SK-N-SH treated with all-trans-retinoic acid at 6 μM for 48 hours (cell line): ENCODE measurements around the gene COL4A1.

ENCODE experiments used
- ARNTL ChIP-seq: fragments of 450-650 bp; formaldehyde crosslinking; IDR thresholded peaks from 2 replicates; pipeline ENCODE4 v1.5.0; 2020; ENCODE audit warnings: low read depth, mild to moderate bottlenecking, moderate library complexity, borderline replicate concordance
- CREB5 ChIP-seq: fragments of 250-450 bp; sonication (Bioruptor Pico); IDR thresholded peaks from 2 replicates; pipeline ENCODE4 v1.5.1; 2020; ENCODE audit warnings: low read depth, mild to moderate bottlenecking, moderate library complexity
- CSRNP3 ChIP-seq: fragments of 250-450 bp; sonication (Bioruptor Pico); IDR thresholded peaks from 2 replicates; pipeline ENCODE4 v1.5.1; 2021; ENCODE audit warnings: mild to moderate bottlenecking, moderate library complexity
- ISL1 ChIP-seq: fragments of 250-450 bp; sonication (Bioruptor Pico); IDR thresholded peaks from 2 replicates; pipeline ENCODE4 v2.1.2; 2022; ENCODE audit warnings: mild to moderate bottlenecking, moderate library complexity
- POU6F1 ChIP-seq: fragments of 250-450 bp; sonication (Bioruptor Pico); IDR thresholded peaks from 2 replicates; pipeline ENCODE4 v1.8.0; 2021; ENCODE audit warnings: low read depth, mild to moderate bottlenecking, moderate library complexity, borderline replicate concordance
- PPARA ChIP-seq: fragments of 250-450 bp; sonication (Bioruptor Pico); IDR thresholded peaks from 2 replicates; pipeline ENCODE4 v1.5.0; 2020; ENCODE audit warnings: mild to moderate bottlenecking, borderline replicate concordance
- RARB ChIP-seq: fragments of 250-450 bp; sonication (Bioruptor Pico); IDR thresholded peaks from 2 replicates; pipeline ENCODE4 v1.8.0; 2021; ENCODE audit warnings: mild to moderate bottlenecking, moderate library complexity
- SNAI2 ChIP-seq: fragments of 250-450 bp; sonication (Bioruptor Pico); IDR thresholded peaks from 2 replicates; pipeline ENCODE4 v1.5.0; 2020; ENCODE audit warnings: mild to moderate bottlenecking, moderate library complexity
- TOX ChIP-seq: fragments of 250-450 bp; sonication (Bioruptor Pico); IDR thresholded peaks from 2 replicates; pipeline ENCODE4 v1.8.0; 2021; ENCODE audit warnings: mild to moderate bottlenecking, moderate library complexity, borderline replicate concordance
- ZFP3 ChIP-seq: fragments of 250-450 bp; sonication (Bioruptor Pico); IDR thresholded peaks from 2 replicates; pipeline ENCODE4 v1.5.0; 2020; ENCODE audit warnings: mild to moderate bottlenecking, moderate library complexity
- ZFP30 ChIP-seq: fragments of 450-650 bp; formaldehyde crosslinking; IDR thresholded peaks from 2 replicates; pipeline ENCODE4 v1.5.0; 2022; ENCODE audit warnings: mild to moderate bottlenecking, moderate library complexity
- ZNF70 ChIP-seq: fragments of 450-650 bp; formaldehyde crosslinking; IDR thresholded peaks from 2 replicates; pipeline ENCODE4 v1.5.0; 2020; ENCODE audit warnings: mild to moderate bottlenecking, moderate library complexity
- ZNF8 ChIP-seq: fragments of 450-650 bp; formaldehyde crosslinking; IDR thresholded peaks from 2 replicates; pipeline ENCODE4 v1.5.0; 2020; ENCODE audit warnings: mild to moderate bottlenecking, moderate library complexity
- TF ChIP-seq, protein P1 (sequence below): fragments of 250-450 bp; sonication (Bioruptor Pico); IDR thresholded peaks from 2 replicates; pipeline ENCODE4 v1.8.0; 2020; ENCODE audit warnings: mild to moderate bottlenecking, moderate library complexity, borderline replicate concordance

- TF ChIP-seq CREB5 (CRISPR knock-in tag): no peak
- no peak for TF ChIP-seq ZNF8 (CRISPR knock-in tag)
- no peak for TF ChIP-seq CSRNP3 (CRISPR knock-in tag)
- TF ChIP-seq RARB (CRISPR knock-in tag): no peak
- no peak for TF ChIP-seq ARNTL (CRISPR knock-in tag)
- no peak for TF ChIP-seq ISL1 (CRISPR knock-in tag)
- TF ChIP-seq ZFP3: no peak
- TF ChIP-seq, protein P1, sequence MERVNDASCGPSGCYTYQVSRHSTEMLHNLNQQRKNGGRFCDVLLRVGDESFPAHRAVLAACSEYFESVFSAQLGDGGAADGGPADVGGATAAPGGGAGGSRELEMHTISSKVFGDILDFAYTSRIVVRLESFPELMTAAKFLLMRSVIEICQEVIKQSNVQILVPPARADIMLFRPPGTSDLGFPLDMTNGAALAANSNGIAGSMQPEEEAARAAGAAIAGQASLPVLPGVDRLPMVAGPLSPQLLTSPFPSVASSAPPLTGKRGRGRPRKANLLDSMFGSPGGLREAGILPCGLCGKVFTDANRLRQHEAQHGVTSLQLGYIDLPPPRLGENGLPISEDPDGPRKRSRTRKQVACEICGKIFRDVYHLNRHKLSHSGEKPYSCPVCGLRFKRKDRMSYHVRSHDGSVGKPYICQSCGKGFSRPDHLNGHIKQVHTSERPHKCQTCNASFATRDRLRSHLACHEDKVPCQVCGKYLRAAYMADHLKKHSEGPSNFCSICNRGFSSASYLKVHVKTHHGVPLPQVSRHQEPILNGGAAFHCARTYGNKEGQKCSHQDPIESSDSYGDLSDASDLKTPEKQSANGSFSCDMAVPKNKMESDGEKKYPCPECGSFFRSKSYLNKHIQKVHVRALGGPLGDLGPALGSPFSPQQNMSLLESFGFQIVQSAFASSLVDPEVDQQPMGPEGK (CRISPR knock-in tag): no peak
- no peak for TF ChIP-seq POU6F1 (CRISPR knock-in tag)
- no peak for TF ChIP-seq ZFP30
- no peak for TF ChIP-seq PPARA
- no peak for TF ChIP-seq TOX (CRISPR knock-in tag)
- no peak for TF ChIP-seq ZNF70 (CRISPR knock-in tag)
- TF ChIP-seq SNAI2 (CRISPR knock-in tag): no peak
Measured at GRCh38 chr13:110236431-110236830, 70.5 kb downstream of the COL4A1 start.
